Kidney (tissue), 14 donors: Measurements from ENCODE around the gene MYH9. TPM values are rescaled to one million over a fixed set of nuclear protein-coding genes. Genes with fewer than 3 reads are reported as not detected.
A peak's percentile ranks its signal among the peaks of the same experiment; 100 is the strongest.

Experiments
- DNase-seq, 5 donors: peaks; one replicate each; pipeline ENCODE4 v3.0.0-alpha.2; 2013 to 2020
- FAIRE-seq: peaks from 2 replicates; lab custom pipeline; 2012; peaks lifted over from hg19 to GRCh38; lab: Jason Lieb, UNC
- H3K27ac ChIP-seq, 2 donors: one replicate each; pipeline ENCODE4 v1.7.0; 2013; ENCODE audit warnings: low read depth in 2 of 2, low read length in 2 of 2, inconsistent platforms in 1 of 2
- H3K27me3 ChIP-seq: one replicate; pipeline ENCODE4 v1.7.1; 2013; ENCODE audit warnings: low read length, inconsistent platforms; ENCODE audit not compliant: control insufficient read depth, insufficient read depth
- H3K36me3 ChIP-seq, 3 donors: one replicate each; pipeline versions ENCODE4 v1.7.0 to v1.7.1; 2013; ENCODE audit warnings: low read length in 3 of 3, control low read depth in 1 of 3, inconsistent platforms in 1 of 3; ENCODE audit not compliant: insufficient read depth in 3 of 3, control insufficient read depth in 2 of 3
- H3K4me1 ChIP-seq, 3 donors: one replicate each; pipeline versions ENCODE4 v1.7.0 to v1.7.1; 2013; ENCODE audit warnings: low read length in 3 of 3, inconsistent platforms in 1 of 3, low read depth in 1 of 3; ENCODE audit not compliant: control insufficient read depth in 2 of 3, insufficient read depth in 2 of 3
- H3K4me3 ChIP-seq, 3 donors: one replicate each; pipeline versions ENCODE4 v1.7.0 to v1.8.1; 2013; ENCODE audit warnings: low read length in 3 of 3, control low read depth in 1 of 3, inconsistent platforms in 1 of 3
- H3K9ac ChIP-seq, 3 donors: one replicate each; pipeline versions ENCODE4 v1.7.0 to v1.7.1; 2013; ENCODE audit warnings: low read length in 3 of 3, control low read depth in 1 of 3, inconsistent platforms in 1 of 3
- H3K9me3 ChIP-seq, 3 donors: one replicate each; pipeline versions ENCODE4 v1.7.0 to v1.7.1; 2013; ENCODE audit warnings: low read length in 3 of 3, control low read depth in 1 of 3, inconsistent platforms in 1 of 3; ENCODE audit not compliant: control insufficient read depth in 2 of 3, insufficient read depth in 1 of 3
- CTCF ChIP-seq: IDR thresholded peaks from 3 replicates; pipeline ENCODE4 v1.5.1; 2012; ENCODE audit warnings: mild to moderate bottlenecking, moderate library complexity, borderline replicate concordance; ENCODE audit not compliant: insufficient read depth; ENCODE audit errors: extremely low read depth
- intact Hi-C: fragments of 100-400 bp; cut with DNase I; formaldehyde crosslinking; loops from one replicate; pipeline ENCODE4 v1.11.1; 2022
- polyA plus RNA-seq: library from polyadenylated mRNA; stranded (reverse); fragments of 350-450 nt; fragmentation: Illumina TruSeq; extraction: RNeasy Lipid Tissue Mini Kit (QIAGEN cat#74804); gene quantifications from one replicate; pipeline ENCODE4 v1.2.3, GENCODE V29; 2014; ENCODE audit warnings: low read depth, low replicate concordance; ENCODE audit not compliant: insufficient read depth
- total RNA-seq: library from RNA; stranded (reverse); fragmentation: NEBNext Ultra II Directional; extraction: Animal tissue kit (Norgen Biotek cat#: 25700); gene quantifications from one replicate; pipeline ENCODE4 v1.2.1, GENCODE V29; 2021
- donor health status: control.
- donor health status: control.
- donor health status: control.
- donor health status: control.
- donor health status: control.
- donor health status: DM: yes; HTN: yes; CAD: no.
- donor health status: Normal renal cell carcinoma (clear cell type).

The MYH9 gene
- total and polyA plus RNA-seq, 2 donors from 2014 or later, result 85.2 to 655 TPM

GRCh38 chr22:36398601-36399471 is 11.1 kb upstream of the MYH9 start:
- TF ChIP-seq CTCF, result no peak
- DNase-seq (no peak), FAIRE-seq (no peak)
- Histone ChIP-seq H3K4me3 (no peak overlapping the region), H3K4me1 (peaks cover 0 to 6% (median 0%) of the 10 kb centered on the region in 3 donors), H3K27ac (no peak overlapping the region), H3K9ac (no peak overlapping the region), H3K27me3 (no peaks in the 10 kb centered on the region), H3K36me3 (no peaks in the 10 kb centered on the region), H3K9me3 (no peaks in the 10 kb centered on the region)
- intact Hi-C loops, result no loop called here

GRCh38 chr22:36397131-36398093 is 9.6 kb upstream of the MYH9 start:
- intact Hi-C loops, result no loop called here
- no peak overlapping the region for H3K4me3 ChIP-seq
- TF ChIP-seq CTCF, result no peak
- DNase-seq (no peak), FAIRE-seq (no peak)
- H3K27me3 ChIP-seq, result no peaks in the 10 kb centered on the region
- no peak overlapping the region for H3K27ac ChIP-seq
- no peaks in the 10 kb centered on the region for H3K36me3 ChIP-seq
- no peaks in the 10 kb centered on the region for H3K9me3 ChIP-seq
- H3K9ac ChIP-seq, result peak overlapping the region in 1 of 3 donors; percentile 8
- H3K4me1 ChIP-seq, result peaks cover 0 to 6% (median 0%) of the 10 kb centered on the region in 3 donors

GRCh38 chr22:36395915-36396314 is 8.1 kb upstream of the MYH9 start:
- intact Hi-C loops, result no loop called here
- Histone ChIP-seq H3K4me3 (no peak overlapping the region), H3K36me3 (no peaks in the 10 kb centered on the region), H3K9ac (no peak overlapping the region), H3K9me3 (no peaks in the 10 kb centered on the region), H3K27ac (no peak overlapping the region), H3K27me3 (no peaks in the 10 kb centered on the region), H3K4me1 (peaks cover 0 to 6% (median 0%) of the 10 kb centered on the region in 3 donors)
- no peak for TF ChIP-seq CTCF
- FAIRE-seq (no peak), DNase-seq (no peak)
